HG03097 (cell line): ENCODE data around the gene ASXL2.
"Not testable (repeated sequence)": the region's sequence is repeated elsewhere in the genome, so short reads cannot be mapped to it uniquely, and the experiment has no call there.

Experiments
- ATAC-seq: cut with Tn5 transposase; IDR thresholded peaks from one replicate; pipeline ENCODE4 v1.9.1; 2021; ENCODE audit not compliant: unreplicated experiment, low FRiP score

ASXL2 gene

DNA sequence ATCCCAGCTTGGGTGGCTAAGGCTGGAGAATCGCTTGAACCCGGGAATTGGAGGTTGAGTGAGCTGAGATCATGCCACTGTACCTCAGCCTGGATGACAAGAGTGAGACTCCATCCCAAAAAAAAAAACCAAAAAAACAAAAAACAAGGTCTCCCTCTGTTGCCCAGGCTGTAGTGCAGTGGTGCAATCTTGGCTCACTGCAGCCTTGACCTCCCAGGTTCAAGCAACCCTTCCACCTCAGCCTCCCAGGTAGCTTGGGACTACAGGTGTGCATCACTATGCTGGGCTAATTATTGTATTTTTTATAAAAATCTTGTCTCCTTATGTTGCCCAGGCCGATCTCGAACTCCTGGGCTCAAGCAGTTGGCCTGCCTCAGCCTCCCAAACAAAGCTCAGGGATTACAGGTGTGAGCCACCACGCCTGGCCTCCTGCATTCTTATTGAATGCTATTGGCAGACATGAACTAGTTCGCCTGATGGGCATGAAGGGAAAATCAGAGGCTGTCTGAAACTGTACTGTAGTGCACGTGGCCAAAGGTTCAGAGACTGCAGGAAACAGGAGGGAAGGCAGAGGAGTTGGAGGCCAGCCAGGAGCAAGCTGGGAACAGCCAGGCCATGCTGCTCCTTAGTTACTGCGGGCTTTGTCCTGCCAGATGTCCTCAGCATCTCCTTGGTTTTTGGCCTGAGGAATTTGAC is 16.0 kb upstream of the ASXL2 start:
- no peak for ATAC-seq

DNA sequence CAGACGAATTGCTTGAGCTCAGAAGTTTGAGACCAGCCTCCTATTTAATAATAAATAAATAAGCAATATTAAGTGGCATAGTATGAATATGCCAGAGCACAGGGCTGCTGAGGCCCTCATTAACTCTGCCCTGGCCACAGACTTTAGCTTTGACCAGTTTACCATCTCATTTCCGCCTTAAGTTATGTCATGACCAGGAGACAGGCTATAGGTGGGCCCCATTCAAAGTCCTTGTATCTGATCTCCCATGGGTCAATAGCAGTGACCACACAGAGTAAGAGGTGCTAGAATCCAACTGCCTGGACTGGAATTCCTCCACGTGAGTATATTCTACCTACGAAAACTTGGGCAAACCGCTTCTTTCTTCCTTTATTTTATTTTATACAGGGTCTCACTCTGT is 13.4 kb upstream of the ASXL2 start:
- ATAC-seq, result no peak

DNA sequence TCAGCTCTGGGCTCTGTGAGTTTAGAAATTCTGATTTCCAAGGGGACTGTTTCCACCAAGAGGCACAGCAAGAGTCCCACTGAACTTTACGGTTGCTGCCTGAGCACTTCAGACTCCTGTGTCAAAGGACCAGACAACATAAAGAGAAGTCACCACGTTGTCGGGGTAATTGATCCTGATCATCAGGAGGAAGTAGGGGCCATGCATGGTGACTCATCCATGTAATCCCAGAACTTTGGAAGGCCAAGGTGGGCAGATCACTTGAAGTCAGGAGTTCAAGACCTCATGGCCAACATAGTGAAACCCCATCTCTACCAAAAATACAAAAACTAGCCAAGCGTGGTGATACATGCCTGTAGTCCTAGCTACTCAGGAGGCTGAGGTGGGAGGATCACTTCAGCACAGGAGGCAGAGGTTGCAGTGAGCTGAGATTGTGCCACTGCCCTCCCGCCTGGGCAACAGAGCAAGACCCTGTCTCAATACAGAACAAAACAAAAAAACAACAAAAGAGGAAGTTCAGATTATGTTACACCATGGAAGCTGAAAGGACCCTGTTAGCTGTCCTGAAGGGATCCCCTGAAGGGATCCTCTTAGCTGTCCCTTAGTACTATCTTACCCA is 9.4 kb upstream of the ASXL2 start:
- ATAC-seq, result no peak

DNA sequence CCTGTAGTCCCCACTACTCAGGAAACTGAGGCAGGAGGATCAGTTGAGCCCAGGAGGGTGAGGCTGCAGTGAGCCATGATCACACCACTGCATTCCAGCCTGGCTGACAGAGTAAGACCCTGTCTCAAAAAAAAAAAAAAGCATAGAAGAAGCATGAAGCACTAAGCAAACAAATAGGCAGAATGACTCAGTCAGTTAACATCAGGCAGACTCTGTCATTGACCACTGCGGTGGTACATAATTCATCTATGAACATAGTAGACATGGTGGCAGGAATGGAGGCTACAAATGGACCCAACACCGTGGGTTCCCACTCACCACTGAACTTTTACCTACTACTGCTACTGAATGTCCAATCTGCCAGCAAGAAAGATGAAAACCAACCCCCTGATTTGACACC is 7.6 kb upstream of the ASXL2 start:
- no peak for ATAC-seq

- ATAC-seq, result no peak
Observed at GRCh38 chr2:25881764-25882163, 3.5 kb upstream of the ASXL2 start.

- no peak for ATAC-seq
Observed at GRCh38 chr2:25879133-25879730, 945 bp upstream of the ASXL2 start.

DNA sequence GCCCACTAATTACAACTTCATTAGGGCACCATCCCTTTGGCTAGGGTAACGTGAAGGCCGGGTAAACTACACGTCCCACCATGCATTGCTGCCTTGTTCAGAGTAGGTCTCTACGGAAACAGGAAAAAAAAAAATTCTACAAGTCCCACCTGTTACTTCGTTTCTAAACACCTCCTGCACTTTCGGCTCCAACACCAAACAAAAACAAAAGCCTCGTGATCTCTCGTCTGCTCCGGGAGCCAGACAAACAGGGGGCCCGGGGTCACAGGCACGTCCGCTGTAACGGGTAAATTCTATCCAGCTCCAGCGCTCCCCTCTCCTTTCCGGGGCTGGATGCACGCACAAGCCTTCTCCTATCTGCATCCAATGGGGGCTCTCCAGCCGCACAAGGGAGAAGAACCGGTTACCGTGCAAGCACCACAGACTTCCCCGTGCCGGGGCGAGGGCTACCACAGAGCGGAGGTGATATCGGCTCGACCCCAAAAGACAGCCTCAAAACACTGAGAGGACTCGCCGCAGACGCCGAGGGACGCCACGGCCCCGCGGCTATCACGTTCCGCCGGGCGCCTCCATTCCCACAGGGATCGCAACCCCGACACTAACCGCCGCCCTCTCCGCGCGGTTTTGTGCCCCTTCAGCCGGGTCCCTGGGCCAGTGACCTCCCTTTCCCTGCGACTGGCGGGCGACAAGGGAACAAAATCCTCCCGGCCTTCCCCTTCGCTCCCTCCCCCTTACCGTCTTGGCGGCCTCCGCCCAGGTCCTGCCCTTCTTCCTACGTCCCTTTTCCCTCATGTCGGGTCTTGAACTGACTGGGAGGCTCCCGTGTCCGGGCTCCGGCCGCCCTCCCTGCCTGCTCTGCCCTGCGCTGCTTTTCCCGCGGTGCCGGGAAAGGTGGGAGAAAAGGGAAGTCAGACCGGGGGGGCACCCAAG is 591 bp downstream of the ASXL2 start:
- ATAC-seq, result peak; percentile 35

GRCh38 chr2:25872134-25872533 is 6.2 kb downstream of the ASXL2 start:
- no peak for ATAC-seq

DNA sequence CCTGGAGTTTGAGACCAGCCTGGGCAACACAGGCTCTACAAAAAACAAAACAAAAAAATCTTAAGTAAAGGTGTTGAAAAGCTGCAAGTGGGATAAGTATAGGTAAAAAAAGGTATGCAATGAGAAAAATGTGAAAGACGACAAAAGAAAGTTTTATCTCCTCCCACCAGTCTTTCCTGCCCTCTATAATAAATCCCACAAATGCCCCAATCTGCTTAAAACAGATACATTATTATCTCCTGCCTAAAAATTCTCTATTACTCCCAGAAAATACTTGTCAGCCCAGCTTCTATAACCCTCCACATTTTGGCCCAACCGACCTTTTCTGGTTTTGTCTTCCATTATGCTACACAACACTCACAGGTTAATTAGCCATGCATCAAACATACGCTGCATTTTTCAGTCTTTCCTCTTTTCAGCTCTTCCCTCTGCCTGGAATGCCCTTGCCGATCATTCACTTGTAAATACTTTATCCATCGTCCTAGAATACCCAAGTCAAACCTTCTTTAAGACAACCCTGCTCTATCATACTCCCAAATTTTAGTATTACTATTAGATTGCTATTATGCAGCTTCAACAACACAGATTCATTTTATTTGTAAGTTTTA is 10.8 kb downstream of the ASXL2 start:
- ATAC-seq, result no peak

DNA sequence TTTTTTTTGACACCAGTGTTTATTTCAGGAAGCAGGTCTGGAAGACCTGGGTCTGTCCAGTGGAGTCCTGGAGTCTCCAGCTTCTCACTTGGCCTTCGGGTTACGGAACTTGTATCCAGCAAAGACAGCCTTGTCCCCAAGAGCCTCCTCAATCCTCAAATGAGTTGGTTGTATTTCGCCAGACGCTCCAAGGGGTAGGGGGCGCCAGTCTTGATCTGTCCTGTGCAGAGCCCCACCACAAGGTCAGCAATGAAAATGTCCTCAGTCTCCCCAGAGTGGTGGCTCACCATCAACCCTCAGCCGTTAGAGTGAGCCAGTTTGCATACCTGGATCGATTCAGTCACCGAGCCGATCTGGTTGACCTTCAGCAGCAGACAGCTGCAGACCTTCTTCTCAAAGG is 21.9 kb downstream of the ASXL2 start:
- no peak for ATAC-seq

DNA sequence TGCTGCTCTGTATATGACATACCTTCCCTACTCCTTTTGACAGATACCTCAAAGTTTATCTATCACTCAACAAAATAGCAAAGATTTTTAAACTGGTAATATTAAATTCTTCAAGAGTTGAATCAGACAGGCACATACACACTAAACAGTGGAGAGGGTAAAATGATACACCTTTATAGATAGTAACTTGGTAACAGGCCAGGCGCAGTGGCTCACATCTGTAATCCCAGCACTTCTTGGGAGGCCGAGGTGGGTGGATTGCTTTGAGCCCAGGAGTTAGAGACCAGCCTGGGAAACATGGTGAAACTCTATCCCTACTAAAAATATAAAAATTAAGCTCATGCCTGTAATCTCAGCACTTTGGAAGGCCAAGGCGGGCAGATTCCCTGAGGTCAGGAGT is 23.2 kb downstream of the ASXL2 start:
- no peak for ATAC-seq

DNA sequence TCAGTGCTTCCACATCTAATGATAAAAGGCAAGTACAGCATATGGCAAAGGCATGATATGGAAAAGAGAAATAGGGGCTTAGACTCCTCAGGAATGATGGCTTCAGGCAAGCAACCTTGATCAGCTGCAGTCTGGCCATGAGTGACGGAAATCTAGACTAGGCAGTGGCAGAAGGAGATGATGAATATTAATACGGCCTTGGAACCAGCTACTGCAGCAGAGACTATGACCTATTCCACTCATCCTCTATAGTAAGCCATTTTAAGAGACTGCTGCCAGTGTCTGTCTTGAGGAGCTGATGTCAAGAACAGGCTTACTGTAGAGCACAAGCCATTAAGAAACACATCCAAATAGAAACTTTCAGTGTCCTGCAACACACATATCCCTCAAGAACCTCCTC is 23.7 kb downstream of the ASXL2 start:
- ATAC-seq, result no peak

DNA sequence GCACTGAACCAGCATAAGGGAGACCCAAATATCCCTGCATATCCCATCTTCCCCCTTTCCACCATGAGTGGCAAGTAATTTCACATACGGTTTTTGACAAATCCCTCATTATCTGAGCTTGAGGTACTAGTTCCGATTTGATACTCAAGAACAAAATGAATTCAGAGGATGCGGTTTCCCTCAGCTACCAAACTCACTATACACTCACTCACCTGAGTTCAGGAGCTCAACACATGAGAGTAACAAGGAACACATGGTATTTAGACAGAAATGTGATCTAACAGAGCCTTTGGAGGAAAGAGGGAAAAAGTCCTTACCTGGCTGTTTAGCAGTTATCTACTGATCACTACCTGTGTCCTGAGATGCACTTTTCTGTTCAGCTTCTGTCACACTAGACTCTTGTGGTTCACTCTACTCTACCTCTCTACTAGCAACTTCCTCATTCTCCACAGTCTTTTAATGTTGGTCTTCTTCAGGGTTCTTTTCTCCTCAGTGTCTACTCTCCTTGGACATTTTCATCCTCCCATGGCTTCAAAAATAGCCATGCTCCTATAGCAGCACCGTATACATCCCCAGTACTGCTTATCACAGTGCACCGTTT is 25.1 kb downstream of the ASXL2 start:
- ATAC-seq, result no peak

- ATAC-seq, result peak; percentile 86
Observed at GRCh38 chr2:25851740-25852503, 26.4 kb downstream of the ASXL2 start.

DNA sequence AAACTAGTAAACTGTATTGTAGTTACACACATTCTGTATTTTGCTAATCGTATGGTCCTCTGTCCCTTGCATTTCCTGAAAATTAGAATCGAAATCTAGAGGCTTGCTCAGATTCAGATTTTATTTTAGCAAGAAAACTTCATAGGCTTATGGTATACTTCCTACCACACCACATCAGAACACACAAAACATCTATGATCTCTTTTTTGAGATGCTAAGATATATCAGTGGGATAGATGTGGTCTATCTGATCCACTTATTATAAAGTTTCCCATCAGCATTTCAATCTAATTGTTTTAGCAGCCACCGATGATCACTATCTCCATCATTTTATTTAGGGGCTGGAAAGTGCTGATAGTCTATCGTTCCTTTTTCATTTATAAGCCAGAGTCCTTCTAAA is 27.9 kb downstream of the ASXL2 start:
- ATAC-seq, result not testable (repeated sequence)

- ATAC-seq, result not testable (repeated sequence)
Observed at GRCh38 chr2:25849350-25849749, 28.9 kb downstream of the ASXL2 start.

- no peak for ATAC-seq
Observed at GRCh38 chr2:25845843-25846505, 32.3 kb downstream of the ASXL2 start.

- no peak for ATAC-seq
Observed at GRCh38 chr2:25844089-25844488, 34.2 kb downstream of the ASXL2 start.

DNA sequence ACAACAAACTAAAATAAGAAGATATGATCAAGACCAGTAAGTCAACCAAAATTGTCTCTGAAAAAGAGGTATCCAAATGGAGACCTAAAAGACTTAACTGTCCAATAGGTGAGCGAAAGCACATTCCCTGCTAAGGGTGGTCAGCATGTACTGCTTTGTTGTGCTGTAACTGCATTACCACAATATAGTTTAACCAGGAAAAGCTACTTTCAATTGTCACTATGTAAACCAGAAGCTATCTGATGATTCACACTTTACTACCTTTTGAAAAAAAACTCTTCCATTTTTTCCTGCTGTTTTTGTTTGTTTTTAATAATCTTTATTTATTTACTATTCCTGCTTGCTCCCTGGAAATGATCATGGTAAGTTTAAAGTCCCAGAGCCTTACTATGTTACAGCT is 36.1 kb downstream of the ASXL2 start:
- ATAC-seq, result no peak
